ENCODE data around the gene KAZN. TPM values are rescaled to one million over a fixed set of nuclear protein-coding genes. Genes with fewer than 3 reads are reported as not detected.

Gene KAZN
- total and polyA plus RNA-seq, 2 donors from 2014 or later, result 17.4 to 60.8 TPM

GRCh38 chr1:14652840-14653239 is 54.4 kb downstream of the KAZN start:
- no peak for FAIRE-seq
- Histone ChIP-seq H3K4me1 (ENCODE audit: control insufficient read depth in 2 of 3, insufficient read depth in 2 of 3, low read depth in 1 of 3, low read length in 3 of 3) (no peaks in the 10 kb centered on the region), H3K27ac (ENCODE audit: low read depth in 2 of 2, low read length in 2 of 2) (no peak overlapping the region), H3K9ac (ENCODE audit: low read length in 3 of 3) (no peak overlapping the region), H3K4me3 (ENCODE audit: low read length in 3 of 3) (no peak overlapping the region), H3K9me3 (ENCODE audit: control insufficient read depth in 2 of 3, insufficient read depth in 1 of 3, low read length in 3 of 3) (no peaks in the 10 kb centered on the region), H3K27me3 (ENCODE audit: control insufficient read depth, insufficient read depth, low read length) (no peaks in the 10 kb centered on the region), H3K36me3 (ENCODE audit: control insufficient read depth in 2 of 3, insufficient read depth in 3 of 3, low read length in 3 of 3) (no peaks in the 10 kb centered on the region)
- TF ChIP-seq, protein P1, sequence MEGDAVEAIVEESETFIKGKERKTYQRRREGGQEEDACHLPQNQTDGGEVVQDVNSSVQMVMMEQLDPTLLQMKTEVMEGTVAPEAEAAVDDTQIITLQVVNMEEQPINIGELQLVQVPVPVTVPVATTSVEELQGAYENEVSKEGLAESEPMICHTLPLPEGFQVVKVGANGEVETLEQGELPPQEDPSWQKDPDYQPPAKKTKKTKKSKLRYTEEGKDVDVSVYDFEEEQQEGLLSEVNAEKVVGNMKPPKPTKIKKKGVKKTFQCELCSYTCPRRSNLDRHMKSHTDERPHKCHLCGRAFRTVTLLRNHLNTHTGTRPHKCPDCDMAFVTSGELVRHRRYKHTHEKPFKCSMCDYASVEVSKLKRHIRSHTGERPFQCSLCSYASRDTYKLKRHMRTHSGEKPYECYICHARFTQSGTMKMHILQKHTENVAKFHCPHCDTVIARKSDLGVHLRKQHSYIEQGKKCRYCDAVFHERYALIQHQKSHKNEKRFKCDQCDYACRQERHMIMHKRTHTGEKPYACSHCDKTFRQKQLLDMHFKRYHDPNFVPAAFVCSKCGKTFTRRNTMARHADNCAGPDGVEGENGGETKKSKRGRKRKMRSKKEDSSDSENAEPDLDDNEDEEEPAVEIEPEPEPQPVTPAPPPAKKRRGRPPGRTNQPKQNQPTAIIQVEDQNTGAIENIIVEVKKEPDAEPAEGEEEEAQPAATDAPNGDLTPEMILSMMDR (IDR thresholded peaks at IDR 0.05; ENCODE audit: borderline replicate concordance, extremely low read depth, insufficient read depth), result no peak
- DNase-seq, result no peak
- intact Hi-C loops (cut with DNase I), result no loop called here

- Histone ChIP-seq H3K4me1 (ENCODE audit: control insufficient read depth in 2 of 3, insufficient read depth in 2 of 3, low read depth in 1 of 3, low read length in 3 of 3) (no peaks in the 10 kb centered on the region), H3K27ac (ENCODE audit: low read depth in 2 of 2, low read length in 2 of 2) (no peak overlapping the region), H3K27me3 (ENCODE audit: control insufficient read depth, insufficient read depth, low read length) (no peaks in the 10 kb centered on the region), H3K36me3 (ENCODE audit: control insufficient read depth in 2 of 3, insufficient read depth in 3 of 3, low read length in 3 of 3) (no peaks in the 10 kb centered on the region), H3K9ac (ENCODE audit: low read length in 3 of 3) (no peak overlapping the region), H3K4me3 (ENCODE audit: low read length in 3 of 3) (no peak overlapping the region), H3K9me3 (ENCODE audit: control insufficient read depth in 2 of 3, insufficient read depth in 1 of 3, low read length in 3 of 3) (no peaks in the 10 kb centered on the region)
- no peak for DNase-seq
- intact Hi-C loops (cut with DNase I), result no loop called here
- FAIRE-seq, result no peak
- TF ChIP-seq, protein P1 (IDR thresholded peaks at IDR 0.05; ENCODE audit: borderline replicate concordance, extremely low read depth, insufficient read depth), result no peak
Measured at GRCh38 chr1:14653461-14653960, 55.0 kb downstream of the KAZN start.

- H3K4me1 ChIP-seq (ENCODE audit: control insufficient read depth in 2 of 3, insufficient read depth in 2 of 3, low read depth in 1 of 3, low read length in 3 of 3), result no peaks in the 10 kb centered on the region
- no peak overlapping the region for H3K9ac ChIP-seq (ENCODE audit: low read length in 3 of 3)
- H3K27ac ChIP-seq (ENCODE audit: low read depth in 2 of 2, low read length in 2 of 2), result no peak overlapping the region
- peak in 1 of 5 donors; percentile 37 for DNase-seq
- no peaks in the 10 kb centered on the region for H3K9me3 ChIP-seq (ENCODE audit: control insufficient read depth in 2 of 3, insufficient read depth in 1 of 3, low read length in 3 of 3)
- H3K27me3 ChIP-seq (ENCODE audit: control insufficient read depth, insufficient read depth, low read length), result no peaks in the 10 kb centered on the region
- no peak overlapping the region for H3K4me3 ChIP-seq (ENCODE audit: low read length in 3 of 3)
- FAIRE-seq, result no peak
- intact Hi-C loops (cut with DNase I), result no loop called here
- no peaks in the 10 kb centered on the region for H3K36me3 ChIP-seq (ENCODE audit: control insufficient read depth in 2 of 3, insufficient read depth in 3 of 3, low read length in 3 of 3)
- TF ChIP-seq, protein P1 (IDR thresholded peaks at IDR 0.05; ENCODE audit: borderline replicate concordance, extremely low read depth, insufficient read depth), result no peak
Measured at GRCh38 chr1:14654554-14654953, 56.1 kb downstream of the KAZN start.

- H3K27ac ChIP-seq (ENCODE audit: low read depth in 2 of 2, low read length in 2 of 2), result no peak overlapping the region
- H3K9me3 ChIP-seq (ENCODE audit: control insufficient read depth in 2 of 3, insufficient read depth in 1 of 3, low read length in 3 of 3), result no peaks in the 10 kb centered on the region
- no peaks in the 10 kb centered on the region for H3K4me1 ChIP-seq (ENCODE audit: control insufficient read depth in 2 of 3, insufficient read depth in 2 of 3, low read depth in 1 of 3, low read length in 3 of 3)
- DNase-seq (no peak), FAIRE-seq (no peak)
- no peaks in the 10 kb centered on the region for H3K27me3 ChIP-seq (ENCODE audit: control insufficient read depth, insufficient read depth, low read length)
- intact Hi-C loops (cut with DNase I), result no loop called here
- H3K36me3 ChIP-seq (ENCODE audit: control insufficient read depth in 2 of 3, insufficient read depth in 3 of 3, low read length in 3 of 3), result no peaks in the 10 kb centered on the region
- H3K4me3 ChIP-seq (ENCODE audit: low read length in 3 of 3), result no peak overlapping the region
- H3K9ac ChIP-seq (ENCODE audit: low read length in 3 of 3), result no peak overlapping the region
- TF ChIP-seq, protein P1 (IDR thresholded peaks at IDR 0.05; ENCODE audit: borderline replicate concordance, extremely low read depth, insufficient read depth), result no peak
Measured at GRCh38 chr1:14655385-14655784, 56.9 kb downstream of the KAZN start.

Measured in kidney (tissue), 14 donors.